ENCODE results near the gene SESTD1.

Gene SESTD1

GRCh38 chr2:179302764-179303571, 38.3 kb upstream of the SESTD1 start:
- Histone ChIP-seq H3K4me3 (ENCODE audit: low read depth, low read length, poor library complexity, severe bottlenecking) (no peak overlapping the region), H2AFZ (ENCODE audit: low read length) (no peak overlapping the region), H3K9me2 (ENCODE audit: low read depth, low read length) (no peaks in the 10 kb centered on the region), H3F3A (ENCODE audit: insufficient read depth, low read length) (no peaks in the 10 kb centered on the region), H3K9ac (ENCODE audit: low read length) (no peak overlapping the region), H3K27ac (ENCODE audit: low read depth, low read length, poor library complexity, severe bottlenecking) (no peak overlapping the region), H4K20me1 (ENCODE audit: insufficient read depth, low read length) (no peaks in the 10 kb centered on the region), H3K36me3 (ENCODE audit: insufficient read depth, low read length) (no peaks in the 10 kb centered on the region), H3K27me3 (ENCODE audit: insufficient read depth, low read length) (no peaks in the 10 kb centered on the region), H3K4me2 (ENCODE audit: low read length) (no peak overlapping the region), H3K79me2 (ENCODE audit: insufficient read depth, low read length) (no peaks in the 10 kb centered on the region), H3K4me1 (ENCODE audit: insufficient read depth, low read length, severe bottlenecking) (no peaks in the 10 kb centered on the region), H3K9me3 (ENCODE audit: low read length) (no peaks in the 10 kb centered on the region)
- TF ChIP-seq CTCF (IDR thresholded peaks at IDR 0.05; ENCODE audit: low read length): no peak
- no peak for TF ChIP-seq EZH2 (IDR thresholded peaks at IDR 0.05; ENCODE audit: borderline replicate concordance, low read length)

GRCh38 chr2:179302149-179302548, 37.5 kb upstream of the SESTD1 start:
- Histone ChIP-seq H3K4me1 (ENCODE audit: insufficient read depth, low read length, severe bottlenecking) (no peaks in the 10 kb centered on the region), H3K36me3 (ENCODE audit: insufficient read depth, low read length) (no peaks in the 10 kb centered on the region), H3K79me2 (ENCODE audit: insufficient read depth, low read length) (no peaks in the 10 kb centered on the region), H3K9ac (ENCODE audit: low read length) (no peak overlapping the region), H3K27me3 (ENCODE audit: insufficient read depth, low read length) (no peaks in the 10 kb centered on the region), H3K4me3 (ENCODE audit: low read depth, low read length, poor library complexity, severe bottlenecking) (no peak overlapping the region), H2AFZ (ENCODE audit: low read length) (no peak overlapping the region), H3K4me2 (ENCODE audit: low read length) (no peak overlapping the region), H3F3A (ENCODE audit: insufficient read depth, low read length) (no peaks in the 10 kb centered on the region), H4K20me1 (ENCODE audit: insufficient read depth, low read length) (no peaks in the 10 kb centered on the region), H3K9me3 (ENCODE audit: low read length) (no peaks in the 10 kb centered on the region), H3K27ac (ENCODE audit: low read depth, low read length, poor library complexity, severe bottlenecking) (no peak overlapping the region), H3K9me2 (ENCODE audit: low read depth, low read length) (no peaks in the 10 kb centered on the region)
- no peak for TF ChIP-seq EZH2 (IDR thresholded peaks at IDR 0.05; ENCODE audit: borderline replicate concordance, low read length)
- TF ChIP-seq CTCF (IDR thresholded peaks at IDR 0.05; ENCODE audit: low read length): no peak

GRCh38 chr2:179298666-179299065, 34.0 kb upstream of the SESTD1 start:
- no peak for TF ChIP-seq CTCF (IDR thresholded peaks at IDR 0.05; ENCODE audit: low read length)
- no peak for TF ChIP-seq EZH2 (IDR thresholded peaks at IDR 0.05; ENCODE audit: borderline replicate concordance, low read length)
- Histone ChIP-seq H3K4me1 (ENCODE audit: insufficient read depth, low read length, severe bottlenecking) (no peaks in the 10 kb centered on the region), H3K9ac (ENCODE audit: low read length) (no peak overlapping the region), H3K27ac (ENCODE audit: low read depth, low read length, poor library complexity, severe bottlenecking) (no peak overlapping the region), H3K9me3 (ENCODE audit: low read length) (no peaks in the 10 kb centered on the region), H3K79me2 (ENCODE audit: insufficient read depth, low read length) (no peaks in the 10 kb centered on the region), H4K20me1 (ENCODE audit: insufficient read depth, low read length) (no peaks in the 10 kb centered on the region), H3K4me3 (ENCODE audit: low read depth, low read length, poor library complexity, severe bottlenecking) (no peak overlapping the region), H3K4me2 (ENCODE audit: low read length) (no peak overlapping the region), H3K9me2 (ENCODE audit: low read depth, low read length) (no peaks in the 10 kb centered on the region), H3K36me3 (ENCODE audit: insufficient read depth, low read length) (no peaks in the 10 kb centered on the region), H2AFZ (ENCODE audit: low read length) (no peak overlapping the region), H3K27me3 (ENCODE audit: insufficient read depth, low read length) (no peaks in the 10 kb centered on the region), H3F3A (ENCODE audit: insufficient read depth, low read length) (no peaks in the 10 kb centered on the region)

Data from OCI-LY1 (cell line).